HepG2 (cell line): ENCODE measurements around the gene TNMD. TPM values are rescaled to one million over a fixed set of nuclear protein-coding genes. Genes with fewer than 3 reads are reported as not detected.

Experiments
- ATAC-seq: fragments of 200-7000 bp; cut with Tn5 transposase; 3 replicates; pipeline ENCODE4 v1.9.1; 2020; ENCODE audit warnings: mild to moderate bottlenecking, moderate library complexity
- BruUV-seq: library from RNA; stranded (reverse); fragments of 400-500 nt; replicated peaks from 2 replicates; lab custom pipeline; 2021; lab: Mats Ljungman, UMichigan
- CTCF ChIA-PET: fragments of 300-600 bp; formaldehyde crosslinking; extraction: SDS; loops from one replicate; lab custom pipeline; 2021; ENCODE audit warnings: low total read pairs, inconsistent platforms, low intra/inter-chr PET ratio; lab: Yijun Ruan, JAX
- POLR2A ChIA-PET: fragments of 350-600 bp; sonication (Branson Sonifier 250); formaldehyde crosslinking; loops from one replicate; lab custom pipeline; 2020; ENCODE audit warnings: antibody characterized with exemption, inconsistent platforms; lab: Yijun Ruan, JAX
- DNase-seq: peaks from one replicate; pipeline ENCODE4 v3.0.0-alpha.2; 2015; ENCODE audit warnings: low spot score
- FAIRE-seq: peaks from 3 replicates; lab custom pipeline; 2011; peaks lifted over from hg19 to GRCh38; lab: Jason Lieb, UNC
- H2AFZ ChIP-seq: one replicate; pipeline ENCODE4 v1.6.1; 2011; ENCODE audit warnings: low read length, inconsistent platforms
- H3K27ac ChIP-seq: fragments of 300-600 bp; 3 replicates; pipeline ENCODE4 v1.8.0; 2011; ENCODE audit warnings: mixed run types, mild to moderate bottlenecking, mixed read lengths, low read length, inconsistent platforms; ENCODE audit not compliant: insufficient read depth; ENCODE audit errors: extremely low read length
- H3K27me3 ChIP-seq, 2 experiments: fragments of 200-600 bp in 1 of 2; 2 replicates in 1 of 2; 3 replicates in 1 of 2; pipeline versions ENCODE4 v1.6.0 to v1.8.0; 2011; ENCODE audit warnings: low read length in 2 of 2, mild to moderate bottlenecking in 2 of 2, moderate library complexity in 2 of 2, inconsistent platforms in 1 of 2; ENCODE audit not compliant: insufficient read depth in 2 of 2, control insufficient read depth in 1 of 2
- H3K36me3 ChIP-seq, 2 experiments: fragments of 200-600 bp in 1 of 2; replicated peaks in 1 of 2; 2 replicates in 1 of 2; 3 replicates in 1 of 2; pipeline versions ENCODE4 v1.5.1 to v1.8.0; 2011; ENCODE audit warnings: low read length in 2 of 2, inconsistent platforms in 1 of 2; ENCODE audit not compliant: insufficient read depth in 2 of 2, control insufficient read depth in 1 of 2
- H3K4me1 ChIP-seq: 2 replicates; pipeline ENCODE4 v1.5.1; 2012; ENCODE audit warnings: low read length, inconsistent platforms; ENCODE audit not compliant: insufficient read depth
- H3K4me2 ChIP-seq: 2 replicates; pipeline ENCODE4 v1.6.0; 2011; ENCODE audit warnings: low read depth, low read length, inconsistent platforms
- H3K4me3 ChIP-seq, 3 experiments: fragments of 200-600 bp in 1 of 3; sonication (generic), shearing (Covaris generic) in 1 of 3; replicated peaks in 1 of 3; 2 replicates each; pipeline ENCODE4 v1.5.1; 2011 to 2016; ENCODE audit warnings: low read length in 3 of 3, inconsistent platforms in 2 of 3, low read depth in 2 of 3, mild to moderate bottlenecking in 2 of 3, control low read depth in 1 of 3, mixed read lengths in 1 of 3; ENCODE audit not compliant: insufficient read depth in 1 of 3
- H3K79me2 ChIP-seq: one replicate; pipeline ENCODE4 v1.6.1; 2011; ENCODE audit warnings: low read length, inconsistent platforms; ENCODE audit not compliant: insufficient read depth
- H3K9ac ChIP-seq: 2 replicates; pipeline ENCODE4 v1.6.0; 2011; ENCODE audit warnings: mild to moderate bottlenecking, low read depth, low read length, inconsistent platforms; ENCODE audit not compliant: insufficient read depth
- H3K9me3 ChIP-seq: 2 replicates; pipeline ENCODE4 v1.5.1; 2012; ENCODE audit warnings: mild to moderate bottlenecking, low read length
- H4K20me1 ChIP-seq: 2 replicates; pipeline ENCODE4 v1.6.0; 2011; ENCODE audit warnings: inconsistent platforms, mild to moderate bottlenecking, low read length, moderate library complexity; ENCODE audit not compliant: insufficient read depth
- BCL6 ChIP-seq: IDR thresholded peaks from 2 replicates; pipeline ENCODE4 v1.6.1; 2016; ENCODE audit warnings: missing genetic modification reagents, missing compliant biosample characterization
- DR1 ChIP-seq: sonication (generic); formaldehyde crosslinking; IDR thresholded peaks from 2 replicates; pipeline ENCODE4 v1.8.0; 2021; ENCODE audit warnings: mild to moderate bottlenecking, missing genetic modification reagents, inconsistent platforms
- HNRNPUL1 ChIP-seq: fragments of 200-400 bp; formaldehyde crosslinking; IDR thresholded peaks from 2 replicates; pipeline ENCODE4 v1.6.1; 2017; ENCODE audit warnings: low read depth, mild to moderate bottlenecking, low read length, moderate library complexity
- SNAI1 ChIP-seq: sonication (generic); formaldehyde crosslinking; IDR thresholded peaks from 2 replicates; pipeline ENCODE4 v1.5.0; 2020; ENCODE audit warnings: mild to moderate bottlenecking, missing genetic modification reagents, borderline replicate concordance
- SP4 ChIP-seq: sonication (generic); formaldehyde crosslinking; IDR thresholded peaks from 2 replicates; pipeline ENCODE4 v1.8.1; 2023; ENCODE audit warnings: mild to moderate bottlenecking, missing genetic modification reagents
- ZFP37 ChIP-seq: sonication (generic); formaldehyde crosslinking; IDR thresholded peaks from 2 replicates; pipeline ENCODE4 v1.4.0; 2020; ENCODE audit warnings: missing genetic modification reagents, borderline replicate concordance
- ZFP82 ChIP-seq: sonication (generic); formaldehyde crosslinking; IDR thresholded peaks from 2 replicates; pipeline ENCODE4 v1.5.1; 2020; ENCODE audit warnings: mild to moderate bottlenecking, missing genetic modification reagents, borderline replicate concordance
- WGBS: methylation state at CpG from one replicate; pipeline ENCODE4 v1.1.6; 2017; ENCODE audit warnings: low lambda C conversion rate; 5-methylcytosine and 5-hydroxymethylcytosine counted together
- in situ Hi-C: cut with HindIII; loops from 2 replicates; pipeline ENCODE4 v1.10.0; 2017; ENCODE audit warnings: low pct_unique_long_range_greater_than_20kb; ENCODE audit not compliant: extremely low pct_ligation_motif_present
- intact Hi-C: fragments of 100-400 bp; cut with micrococcal nuclease; formaldehyde crosslinking; loops from one replicate; pipeline ENCODE4 v1.10.0; 2022; ENCODE audit not compliant: unreplicated experiment
- polyA plus RNA-seq, 8 experiments: library from polyadenylated mRNA; depleted of rRNA in 3 of 8; stranded (reverse) in 7 of 8; unstranded in 1 of 8; fragments of >200 nt; fragmentation: Illumina TruSeq in 4 of 8; extraction: Trizol in 4 of 8; gene quantifications; 2 replicates each; pipeline versions ENCODE4 v1.2.1 to v1.2.3, GENCODE V29; 2011 to 2016; ENCODE audit warnings: low read depth in 4 of 8, missing spikeins in 1 of 8, mixed read lengths in 1 of 8; ENCODE audit not compliant: insufficient read depth in 1 of 8
- total RNA-seq, 5 experiments: library from RNA; depleted of rRNA; stranded (reverse); fragments of >200 nt; fragmentation: Illumina TruSeq; extraction: Trizol; gene quantifications; 2 replicates each; pipeline ENCODE4 v1.2.3, GENCODE V29; 2016; ENCODE audit warnings: low read depth in 1 of 5
- TF ChIP-seq, protein P1 (sequence below): sonication (generic); formaldehyde crosslinking; IDR thresholded peaks from 2 replicates; pipeline ENCODE4 v1.4.0; 2020; ENCODE audit warnings: missing genetic modification reagents, borderline replicate concordance

Gene TNMD
- total and polyA plus RNA-seq, 2 of the 13 experiments (the other 11 are each of a cell fraction or from before 2014, with no cell fraction given) = not detected

GRCh38 chrX:100609591-100609990 is 24.9 kb downstream of the TNMD start:
- H3K27ac ChIP-seq = no peak overlapping the region
- H3K27me3 ChIP-seq = no peaks in the 10 kb centered on the region
- no peak overlapping the region for H3K4me3 ChIP-seq
- no peak for DNase-seq
- no peaks in the 10 kb centered on the region for H3K4me1 ChIP-seq
- ATAC-seq = no peak
- in situ Hi-C loops (no loop called here), intact Hi-C loops (no loop called here)
- H3K9me3 ChIP-seq = no peaks in the 10 kb centered on the region
- H4K20me1 ChIP-seq = no peaks in the 10 kb centered on the region
- no peak for FAIRE-seq
- no TSS peak for BruUV-seq
- WGBS = 25% methylated on average over 1 of the region's 1 CpG
- POLR2A ChIA-PET = no interaction called here
- H2AFZ ChIP-seq = no peak overlapping the region
- TF ChIP-seq, protein P1, sequence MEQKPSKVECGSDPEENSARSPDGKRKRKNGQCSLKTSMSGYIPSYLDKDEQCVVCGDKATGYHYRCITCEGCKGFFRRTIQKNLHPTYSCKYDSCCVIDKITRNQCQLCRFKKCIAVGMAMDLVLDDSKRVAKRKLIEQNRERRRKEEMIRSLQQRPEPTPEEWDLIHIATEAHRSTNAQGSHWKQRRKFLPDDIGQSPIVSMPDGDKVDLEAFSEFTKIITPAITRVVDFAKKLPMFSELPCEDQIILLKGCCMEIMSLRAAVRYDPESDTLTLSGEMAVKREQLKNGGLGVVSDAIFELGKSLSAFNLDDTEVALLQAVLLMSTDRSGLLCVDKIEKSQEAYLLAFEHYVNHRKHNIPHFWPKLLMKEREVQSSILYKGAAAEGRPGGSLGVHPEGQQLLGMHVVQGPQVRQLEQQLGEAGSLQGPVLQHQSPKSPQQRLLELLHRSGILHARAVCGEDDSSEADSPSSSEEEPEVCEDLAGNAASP (CRISPR knock-in tag) = no peak
- TF ChIP-seq HNRNPUL1 = no peak
- TF ChIP-seq, all 625 proteins: peak for 0
- Histone ChIP-seq H3K36me3 (no peaks in the 10 kb centered on the region), H3K4me2 (no peak overlapping the region), H3K9ac (no peak overlapping the region), H3K79me2 (no peaks in the 10 kb centered on the region)
- CTCF ChIA-PET = no interaction called here

DNA sequence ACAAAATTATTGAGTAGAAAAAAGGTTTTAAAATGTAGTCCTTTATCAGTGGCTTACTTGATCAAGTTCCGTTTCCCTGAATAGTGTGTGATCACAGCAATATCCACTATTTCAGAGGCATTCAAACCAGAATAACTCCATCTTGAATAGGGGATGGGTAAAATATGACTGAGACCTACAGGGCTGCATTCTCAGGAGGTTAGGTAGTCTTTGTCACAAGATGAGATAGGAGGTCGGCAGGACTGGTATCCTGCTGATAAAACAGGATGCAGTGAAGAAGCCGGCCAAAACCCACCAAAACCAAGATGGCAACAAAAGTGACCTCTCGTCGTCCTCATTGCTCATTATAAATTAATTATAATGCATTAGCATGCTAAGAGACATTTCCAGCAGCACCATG is 27.2 kb downstream of the TNMD start:
- ChIA-PET CTCF (no interaction called here), POLR2A (no interaction called here)
- H3K27ac ChIP-seq = no peak overlapping the region
- BruUV-seq = no TSS peak
- intact Hi-C loops = no loop called here
- H3K9ac ChIP-seq = no peak overlapping the region
- H3K4me3 ChIP-seq = no peak overlapping the region
- no peak for DNase-seq
- H3K36me3 ChIP-seq = no peaks in the 10 kb centered on the region
- H3K27me3 ChIP-seq = no peaks in the 10 kb centered on the region
- H3K79me2 ChIP-seq = no peaks in the 10 kb centered on the region
- TF ChIP-seq BCL6 (CRISPR knock-in tag) (no peak), SNAI1 (CRISPR knock-in tag) (no peak), DR1 (CRISPR knock-in tag) (no peak), ZFP82 (CRISPR knock-in tag) (no peak), ZFP37 (CRISPR knock-in tag) (no peak), SP4 (CRISPR knock-in tag) (no peak)
- WGBS = 87% methylated on average over 3 of the region's 5 CpGs
- H3K9me3 ChIP-seq = no peaks in the 10 kb centered on the region
- ATAC-seq = no peak
- H4K20me1 ChIP-seq = no peaks in the 10 kb centered on the region
- no peak overlapping the region for H2AFZ ChIP-seq
- H3K4me2 ChIP-seq = no peak overlapping the region
- no peak for FAIRE-seq
- H3K4me1 ChIP-seq = peaks cover 8% of the 10 kb centered on the region; the same call in 1 of the 2 replicates
- in situ Hi-C loops = no loop called here
